Skeletal muscle satellite cell (primary cell): ENCODE results near the gene ZNF516.

Source experiments
- H3K27me3 ChIP-seq: 2 replicates; pipeline ENCODE4 v1.7.0; 2013; ENCODE audit warnings: low read length; ENCODE audit not compliant: control insufficient read depth, insufficient read depth
- H3K36me3 ChIP-seq: 2 replicates; pipeline ENCODE4 v1.7.0; 2013; ENCODE audit warnings: mild to moderate bottlenecking, control low read depth, low read length; ENCODE audit not compliant: insufficient read depth
- H3K4me1 ChIP-seq: 2 replicates; pipeline ENCODE4 v1.7.0; 2013; ENCODE audit warnings: low read length; ENCODE audit not compliant: control insufficient read depth, insufficient read depth
- H3K4me2 ChIP-seq: 2 replicates; pipeline ENCODE4 v1.7.0; 2013; ENCODE audit warnings: mild to moderate bottlenecking, low read length
- H3K4me3 ChIP-seq: 2 replicates; pipeline ENCODE4 v1.7.0; 2013; ENCODE audit warnings: low read length
- H3K9ac ChIP-seq: 2 replicates; pipeline ENCODE4 v1.7.0; 2013; ENCODE audit warnings: mild to moderate bottlenecking, low read depth, low read length, moderate library complexity
- H3K9me3 ChIP-seq: replicated peaks from 2 replicates; pipeline ENCODE4 v1.7.0; 2013; ENCODE audit warnings: mild to moderate bottlenecking, control low read depth, low read length

ZNF516 gene

GRCh38 chr18:76464281-76465259, 30.5 kb downstream of the ZNF516 start:
- no peak overlapping the region for H3K4me3 ChIP-seq
- no peaks in the 10 kb centered on the region for H3K9me3 ChIP-seq
- H3K4me2 ChIP-seq = no peak overlapping the region
- H3K4me1 ChIP-seq = peaks cover 18% of the 10 kb centered on the region
- H3K36me3 ChIP-seq = peaks cover 3% of the 10 kb centered on the region
- H3K9ac ChIP-seq = no peak overlapping the region
- H3K27me3 ChIP-seq = no peaks in the 10 kb centered on the region

- Histone ChIP-seq H3K4me2 (no peak overlapping the region), H3K36me3 (peaks cover 3% of the 10 kb centered on the region), H3K9me3 (no peaks in the 10 kb centered on the region), H3K27me3 (no peaks in the 10 kb centered on the region), H3K4me3 (no peak overlapping the region), H3K4me1 (peaks cover 25% of the 10 kb centered on the region), H3K9ac (no peak overlapping the region)
Measured at GRCh38 chr18:76463872-76464271, 31.2 kb downstream of the ZNF516 start.

- H3K4me1 ChIP-seq = peaks cover 30% of the 10 kb centered on the region
- H3K4me2 ChIP-seq = no peak overlapping the region
- no peak overlapping the region for H3K4me3 ChIP-seq
- H3K27me3 ChIP-seq = no peaks in the 10 kb centered on the region
- no peak overlapping the region for H3K9ac ChIP-seq
- H3K9me3 ChIP-seq = no peaks in the 10 kb centered on the region
- peaks cover 8% of the 10 kb centered on the region for H3K36me3 ChIP-seq
Measured at GRCh38 chr18:76463358-76463757, 31.7 kb downstream of the ZNF516 start.

GRCh38 chr18:76462326-76462694, 32.7 kb downstream of the ZNF516 start:
- H3K27me3 ChIP-seq = no peaks in the 10 kb centered on the region
- H3K4me3 ChIP-seq = no peak overlapping the region
- peaks cover 34% of the 10 kb centered on the region for H3K4me1 ChIP-seq
- no peaks in the 10 kb centered on the region for H3K9me3 ChIP-seq
- H3K4me2 ChIP-seq = no peak overlapping the region
- no peak overlapping the region for H3K9ac ChIP-seq
- H3K36me3 ChIP-seq = peaks cover 9% of the 10 kb centered on the region

GRCh38 chr18:76461692-76462325, 33.2 kb downstream of the ZNF516 start:
- Histone ChIP-seq H3K4me3 (no peak overlapping the region), H3K9ac (no peak overlapping the region), H3K4me2 (no peak overlapping the region), H3K4me1 (peaks cover 37% of the 10 kb centered on the region), H3K9me3 (no peaks in the 10 kb centered on the region), H3K36me3 (peaks cover 9% of the 10 kb centered on the region), H3K27me3 (no peaks in the 10 kb centered on the region)

- H3K36me3 ChIP-seq = peaks cover 9% of the 10 kb centered on the region
- no peaks in the 10 kb centered on the region for H3K9me3 ChIP-seq
- peaks cover 37% of the 10 kb centered on the region for H3K4me1 ChIP-seq
- no peak overlapping the region for H3K4me2 ChIP-seq
- H3K9ac ChIP-seq = no peak overlapping the region
- no peak overlapping the region for H3K4me3 ChIP-seq
- H3K27me3 ChIP-seq = no peaks in the 10 kb centered on the region
Measured at GRCh38 chr18:76461148-76461547, 33.9 kb downstream of the ZNF516 start.

- H3K9ac ChIP-seq = peak overlapping the region; percentile 70
- peaks cover 38% of the 10 kb centered on the region for H3K4me1 ChIP-seq
- no peaks in the 10 kb centered on the region for H3K9me3 ChIP-seq
- H3K27me3 ChIP-seq = no peaks in the 10 kb centered on the region
- H3K4me3 ChIP-seq = peak overlapping the region; percentile 23
- peak overlapping the region; percentile 67 for H3K4me2 ChIP-seq
- peaks cover 9% of the 10 kb centered on the region for H3K36me3 ChIP-seq
Measured at GRCh38 chr18:76460482-76460881, 34.6 kb downstream of the ZNF516 start.

GRCh38 chr18:76459687-76460350, 35.2 kb downstream of the ZNF516 start:
- peaks cover 45% of the 10 kb centered on the region for H3K4me1 ChIP-seq
- H3K27me3 ChIP-seq = no peaks in the 10 kb centered on the region
- peak overlapping the region; percentile 79 for H3K4me2 ChIP-seq
- no peaks in the 10 kb centered on the region for H3K9me3 ChIP-seq
- H3K9ac ChIP-seq = peak overlapping the region; percentile 82
- H3K36me3 ChIP-seq = peaks cover 9% of the 10 kb centered on the region
- peak overlapping the region; percentile 63 for H3K4me3 ChIP-seq

GRCh38 chr18:76459312-76459686, 35.7 kb downstream of the ZNF516 start:
- H3K27me3 ChIP-seq = no peaks in the 10 kb centered on the region
- peak overlapping the region; percentile 63 for H3K4me3 ChIP-seq
- peak overlapping the region; percentile 82 for H3K9ac ChIP-seq
- peak overlapping the region; percentile 79 for H3K4me2 ChIP-seq
- H3K4me1 ChIP-seq = peaks cover 50% of the 10 kb centered on the region
- H3K9me3 ChIP-seq = no peaks in the 10 kb centered on the region
- peaks cover 9% of the 10 kb centered on the region for H3K36me3 ChIP-seq

GRCh38 chr18:76458522-76459311, 36.3 kb downstream of the ZNF516 start:
- peak overlapping the region; percentile 82 for H3K9ac ChIP-seq

GRCh38 chr18:76457957-76458356, 37.1 kb downstream of the ZNF516 start:
- Histone ChIP-seq H3K4me2 (peak overlapping the region; percentile 3), H3K9ac (no peak overlapping the region), H3K4me3 (no peak overlapping the region), H3K36me3 (peaks cover 9% of the 10 kb centered on the region), H3K27me3 (no peaks in the 10 kb centered on the region), H3K4me1 (peaks cover 53% of the 10 kb centered on the region), H3K9me3 (no peaks in the 10 kb centered on the region)

More at GRCh38 chr18:76458522-76459311, 36.3 kb downstream of the ZNF516 start:
- peak overlapping the region; percentile 63 for H3K4me3 ChIP-seq
- H3K36me3 ChIP-seq = peaks cover 9% of the 10 kb centered on the region
- no peaks in the 10 kb centered on the region for H3K27me3 ChIP-seq
- peaks cover 53% of the 10 kb centered on the region for H3K4me1 ChIP-seq
- H3K4me2 ChIP-seq = peak overlapping the region; percentile 79
- H3K9me3 ChIP-seq = no peaks in the 10 kb centered on the region
